Gastroesophageal sphincter (tissue), 4 donors: Measurements from ENCODE around the gene C1QTNF1. TPM values are rescaled to one million over a fixed set of nuclear protein-coding genes. Genes with fewer than 3 reads are reported as not detected.

Source experiments
- ATAC-seq: fragments of 150-250 bp; one replicate; pipeline ENCODE4 v1.9.1; 2016; ENCODE audit warnings: mild to moderate bottlenecking, moderate library complexity
- H3K27ac ChIP-seq, 4 donors: fragments of 200-600 bp; sonication (generic) in 3 of 4; 1 replicate in 3 of 4; 2 replicates in 1 of 4; pipeline ENCODE4 v1.5.1; 2016 to 2019
- H3K27me3 ChIP-seq: fragments of 200-600 bp; sonication (generic); one replicate; pipeline ENCODE4 v1.5.1; 2019
- H3K36me3 ChIP-seq, 2 donors: fragments of 200-600 bp; sonication (generic); one replicate each; pipeline ENCODE4 v1.5.1; 2019; ENCODE audit warnings: control low read depth in 1 of 2
- H3K4me1 ChIP-seq, 3 donors: fragments of 200-600 bp; sonication (generic); 1 replicate in 2 of 3; 2 replicates in 1 of 3; pipeline ENCODE4 v1.5.1; 2016 to 2019; ENCODE audit warnings: control low read depth in 2 of 3
- H3K4me3 ChIP-seq, 2 donors: fragments of 200-600 bp; sonication (generic); one replicate each; pipeline ENCODE4 v1.5.1; 2019; ENCODE audit warnings: mild to moderate bottlenecking in 1 of 2, moderate library complexity in 1 of 2
- H3K9me3 ChIP-seq, 3 donors: fragments of 200-600 bp; sonication (generic); one replicate each; pipeline ENCODE4 v1.5.1; 2017 to 2019; ENCODE audit warnings: control low read depth in 2 of 3
- CTCF ChIP-seq, 4 experiments: fragments of 200-600 bp in 2 of 4; fragments of 450-650 bp in 2 of 4; sonication (generic) in 1 of 4; IDR thresholded peaks; one replicate each; pipeline ENCODE4 v1.5.1; 2017 to 2019; ENCODE audit warnings: antibody characterized with exemption in 4 of 4, mild to moderate bottlenecking in 2 of 4, moderate library complexity in 2 of 4
- EP300 ChIP-seq: sonication (generic); formaldehyde crosslinking; IDR thresholded peaks from one replicate; pipeline ENCODE4 v1.6.1; 2017; ENCODE audit warnings: antibody characterized with exemption, mild to moderate bottlenecking
- POLR2A ChIP-seq, 2 donors: fragments of 450-650 bp; IDR thresholded peaks; one replicate each; pipeline ENCODE4 v1.6.1; 2017; ENCODE audit warnings: antibody characterized with exemption in 2 of 2, mild to moderate bottlenecking in 2 of 2, moderate library complexity in 1 of 2
- POLR2AphosphoS5 ChIP-seq: sonication (generic); formaldehyde crosslinking; IDR thresholded peaks from one replicate; pipeline ENCODE4 v1.6.1; 2017; ENCODE audit warnings: antibody characterized with exemption
- WGBS, 2 donors: methylation state at CpG; one replicate each; pipeline ENCODE4 v1.1.5; 2018; ENCODE audit warnings: low coverage in 1 of 2; 5-methylcytosine and 5-hydroxymethylcytosine counted together
- total RNA-seq, 4 donors: library from RNA; depleted of rRNA; stranded (reverse); fragments of >200 nt; gene quantifications; one replicate each; pipeline ENCODE4 v1.1.0, GENCODE V29; 2016

Gene C1QTNF1
- total RNA-seq, 4 donors from 2014 or later: 50.8 to 76.5 (median 72.3) TPM

GRCh38 chr17:79002796-79003593 lies 21.0 kb upstream of the C1QTNF1 start:
- H3K4me3 ChIP-seq: no peak overlapping the region
- no peak for ATAC-seq
- H3K4me1 ChIP-seq: peaks cover 0 to 40% (median 9%) of the 10 kb centered on the region in 3 donors
- H3K36me3 ChIP-seq: peaks cover 0 to 33% of the 10 kb centered on the region in 2 donors
- 76 to 86% methylated on average over 5 to 7 of the region's 20 CpGs for WGBS, 2 donors
- H3K27ac ChIP-seq: no peak overlapping the region
- H3K9me3 ChIP-seq: no peaks in the 10 kb centered on the region
- no peaks in the 10 kb centered on the region for H3K27me3 ChIP-seq
- TF ChIP-seq CTCF (IDR thresholded peaks at IDR 0.05) (no peak), POLR2A (IDR thresholded peaks at IDR 0.05) (no peak), POLR2AphosphoS5 (no peak), EP300 (no peak)

- WGBS, 2 donors: no CpG with 5 or more reads among the region's 3 CpGs
- H3K4me1 ChIP-seq: peaks cover 4 to 40% (median 18%) of the 10 kb centered on the region in 3 donors
- H3K27me3 ChIP-seq: no peaks in the 10 kb centered on the region
- H3K9me3 ChIP-seq: no peaks in the 10 kb centered on the region
- no peak overlapping the region for H3K27ac ChIP-seq
- no peak overlapping the region for H3K4me3 ChIP-seq
- H3K36me3 ChIP-seq: peaks cover 0 to 25% of the 10 kb centered on the region in 2 donors
- no peak for ATAC-seq
- TF ChIP-seq POLR2A (IDR thresholded peaks at IDR 0.05) (no peak), EP300 (no peak), CTCF (IDR thresholded peaks at IDR 0.05) (no peak), POLR2AphosphoS5 (no peak)
Measured at GRCh38 chr17:79003661-79004411, 20.1 kb upstream of the C1QTNF1 start.

- no peak overlapping the region for H3K4me3 ChIP-seq
- H3K27ac ChIP-seq: no peak overlapping the region
- H3K4me1 ChIP-seq: peaks cover 4 to 46% (median 21%) of the 10 kb centered on the region in 3 donors
- H3K36me3 ChIP-seq: peaks cover 0 to 14% of the 10 kb centered on the region in 2 donors
- H3K9me3 ChIP-seq: no peaks in the 10 kb centered on the region
- no peak for TF ChIP-seq POLR2A (IDR thresholded peaks at IDR 0.05)
- no peak for TF ChIP-seq POLR2AphosphoS5
- no peak for TF ChIP-seq CTCF (IDR thresholded peaks at IDR 0.05)
- TF ChIP-seq EP300: no peak
- no peaks in the 10 kb centered on the region for H3K27me3 ChIP-seq
- WGBS, 2 donors: 83 to 84% methylated on average over 3 to 7 of the region's 12 CpGs
- no peak for ATAC-seq
Measured at GRCh38 chr17:79005063-79005861, 18.7 kb upstream of the C1QTNF1 start.

GRCh38 chr17:79006046-79006445 lies 17.9 kb upstream of the C1QTNF1 start:
- Histone ChIP-seq H3K27me3 (no peaks in the 10 kb centered on the region), H3K36me3 (peaks cover 0 to 14% of the 10 kb centered on the region in 2 donors), H3K9me3 (no peaks in the 10 kb centered on the region), H3K4me3 (no peak overlapping the region), H3K27ac (no peak overlapping the region), H3K4me1 (peaks cover 4 to 50% (median 23%) of the 10 kb centered on the region in 3 donors)
- ATAC-seq: no peak
- TF ChIP-seq POLR2A (IDR thresholded peaks at IDR 0.05) (no peak), CTCF (IDR thresholded peaks at IDR 0.05) (no peak), POLR2AphosphoS5 (no peak), EP300 (no peak)
- WGBS, 2 donors: 90 to 95% methylated on average over 2 to 4 of the region's 8 CpGs
